Hematopoietic multipotent progenitor cell treated with erythropoietin and hydrocortisone succinate and interleukin-3 and kit ligand, for 8 days (in vitro differentiated cells): Measurements from ENCODE around the gene PAIP2.
"Not testable (repeated sequence)": the region's sequence is repeated elsewhere in the genome, so short reads cannot be mapped to it uniquely, and the experiment has no call there.

ENCODE experiments used
- DNase-seq: peaks from one replicate; pipeline ENCODE4 v3.0.0-alpha.2; 2015

Gene PAIP2

DNA sequence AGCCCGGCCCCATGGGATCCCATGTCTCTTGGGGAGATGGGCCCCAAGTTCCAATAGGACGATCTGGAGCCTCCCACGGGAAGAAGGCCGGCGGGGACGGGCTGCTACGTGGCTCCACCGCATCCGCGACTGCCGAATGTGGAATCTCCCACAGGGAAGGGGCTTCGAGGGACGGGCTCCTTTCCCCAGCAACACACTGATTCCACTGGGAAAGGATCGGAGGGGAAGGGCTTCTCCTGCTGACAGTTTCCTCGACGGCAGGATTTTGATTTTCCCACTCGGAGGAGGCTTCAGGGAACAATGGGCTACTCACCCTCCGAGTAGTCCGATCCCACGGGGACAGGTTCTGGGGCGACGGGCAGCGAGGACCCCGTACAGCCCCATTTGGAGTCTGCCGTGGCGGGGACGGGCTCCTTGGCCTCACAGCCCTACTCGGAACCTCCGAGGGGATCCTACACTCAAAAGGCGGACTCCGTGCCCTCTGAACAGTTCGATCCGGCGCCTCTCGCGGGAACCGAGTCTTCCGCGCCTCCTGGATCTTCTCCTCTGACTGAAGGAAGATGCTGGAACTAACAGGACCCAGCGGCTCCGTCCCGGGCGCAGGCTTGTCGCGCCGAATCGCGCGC, 52.0 kb downstream of the PAIP2 start:
- no peak for DNase-seq

DNA sequence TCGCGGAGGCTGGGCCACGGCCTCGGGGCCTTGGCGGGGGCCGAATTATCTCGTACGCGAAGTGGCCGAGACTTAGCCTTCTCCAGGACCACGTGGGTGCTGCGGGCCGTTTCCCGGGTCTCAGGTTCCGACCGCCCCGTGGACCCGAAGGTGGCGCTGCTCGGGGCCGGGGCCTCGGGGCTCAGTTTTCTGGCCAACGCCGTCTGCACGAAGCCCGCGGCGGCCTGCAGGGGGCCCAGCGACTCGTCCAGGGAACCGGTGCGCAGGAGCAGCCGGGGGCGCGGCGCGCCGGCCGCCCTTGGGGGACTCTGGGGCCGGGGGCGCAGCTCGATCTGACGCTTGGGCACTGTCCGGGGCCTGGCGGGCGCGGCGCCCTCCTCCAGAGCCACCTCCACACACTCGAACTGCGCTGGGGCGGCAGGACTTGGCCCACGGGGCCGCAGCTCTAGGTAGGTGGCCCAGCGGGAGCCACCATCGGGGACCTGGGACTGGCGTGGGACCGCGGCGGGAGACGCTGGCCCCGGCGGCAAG, 52.5 kb downstream of the PAIP2 start:
- DNase-seq: peak; percentile 49

DNA sequence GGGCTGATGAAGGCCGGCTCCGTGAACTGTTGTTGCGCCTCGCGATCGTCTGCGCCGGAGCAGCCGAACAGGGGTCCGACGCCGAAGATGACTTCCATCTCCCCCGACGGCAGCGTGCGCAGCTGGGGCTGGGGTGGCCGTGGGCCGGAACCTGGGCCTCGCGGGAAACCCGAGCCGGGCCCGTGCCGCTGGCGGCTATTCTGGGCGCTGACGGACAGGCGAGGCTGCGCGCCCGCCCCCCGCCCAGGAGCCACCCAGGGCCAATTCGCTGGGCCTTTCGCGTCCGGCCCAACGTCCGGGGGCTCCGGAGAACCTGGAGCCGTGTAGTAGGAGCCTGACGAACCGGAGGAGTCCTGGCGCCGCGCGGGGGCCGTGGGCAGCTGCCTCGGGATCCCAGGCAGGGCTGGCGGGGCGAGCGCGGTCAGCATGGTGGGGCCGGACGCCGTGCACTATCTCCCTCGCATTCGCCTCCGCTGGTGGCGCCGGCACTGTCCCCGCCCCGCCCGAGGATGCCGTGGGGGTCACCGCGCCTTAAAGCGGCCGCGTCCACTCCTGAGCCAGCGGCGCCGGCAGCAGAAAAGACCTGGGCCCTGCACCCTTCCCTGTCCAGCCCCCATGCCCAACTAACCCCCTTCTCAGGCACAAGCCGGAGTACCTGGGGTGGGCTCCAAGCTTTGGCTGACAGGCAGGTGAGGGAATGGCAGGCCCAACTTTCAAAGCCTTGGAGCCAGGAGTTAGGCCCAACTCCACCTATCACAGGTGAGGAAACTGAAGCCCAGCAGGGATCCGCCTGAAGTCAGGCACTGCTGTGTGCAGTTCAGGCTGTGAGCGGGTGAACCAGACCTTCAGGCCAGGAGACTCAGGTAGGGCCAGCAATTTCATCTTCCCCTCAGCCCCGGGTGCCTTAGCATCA, 53.3 kb downstream of the PAIP2 start, which contains the start of gene PROB1:
Gene PROB1, minus strand, starts transcription at position 451 of the 913 bp plus-strand sequence. Its CDS starts 23 bp downstream, at position 428.
- DNase-seq: no peak

DNA sequence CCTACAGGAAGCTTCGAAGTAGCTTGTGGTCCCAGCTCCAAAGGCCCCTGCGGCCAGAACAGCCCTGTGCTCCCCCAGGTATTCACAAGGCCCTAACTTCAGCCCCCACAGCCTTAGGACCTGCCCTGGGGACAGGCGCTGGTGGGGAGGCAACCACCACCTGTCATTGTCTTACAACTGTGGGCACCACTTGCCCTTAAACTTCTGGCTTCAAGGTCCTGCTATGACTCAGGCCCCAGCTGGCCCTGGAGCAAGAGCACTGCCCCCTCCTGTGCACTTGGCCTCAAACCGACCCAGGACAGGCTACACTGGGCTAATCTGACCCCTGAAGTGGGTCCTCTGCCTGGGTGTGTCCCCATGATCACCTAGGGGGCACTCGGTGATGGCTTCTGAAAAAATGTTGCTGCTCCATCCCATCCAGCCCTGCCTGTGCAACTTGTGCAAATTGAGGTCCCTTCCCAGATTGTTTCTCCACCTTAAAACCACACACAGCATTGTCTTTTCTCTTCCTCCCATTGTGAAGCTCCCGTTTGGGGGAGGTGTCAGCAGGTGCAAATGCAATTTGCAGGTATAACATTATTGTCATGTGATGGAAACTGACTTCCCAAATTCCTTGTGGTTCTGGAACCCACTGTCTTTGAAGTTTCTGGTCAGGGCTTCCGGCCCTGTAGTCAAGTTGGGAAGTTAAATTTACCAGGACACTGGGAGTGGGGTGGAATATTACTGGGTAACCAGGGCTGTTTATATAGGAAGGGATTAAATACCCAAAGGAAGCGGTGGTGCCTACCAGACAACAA, 54.4 kb downstream of the PAIP2 start:
- no peak for DNase-seq

DNA sequence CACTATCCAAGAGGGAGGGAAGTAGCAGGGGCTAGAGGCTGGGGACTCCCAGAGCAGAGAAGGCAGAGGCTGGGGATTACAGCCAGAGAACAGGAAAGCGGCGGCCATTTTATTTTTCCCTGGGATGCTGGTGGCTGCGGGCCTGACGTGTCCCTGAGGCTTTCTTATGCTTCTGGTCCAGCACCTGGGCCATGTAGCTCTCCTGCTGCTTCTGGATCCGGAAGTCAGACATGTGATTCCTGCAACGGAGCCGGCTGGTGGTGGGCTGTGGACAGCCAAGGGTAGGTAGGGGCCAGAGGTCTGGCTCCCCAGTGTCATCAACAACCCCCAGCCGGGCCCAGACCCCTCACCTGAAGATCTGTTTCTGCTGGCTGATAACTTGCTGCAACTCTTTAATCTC, 55.0 kb downstream of the PAIP2 start:
- DNase-seq: no peak

DNA sequence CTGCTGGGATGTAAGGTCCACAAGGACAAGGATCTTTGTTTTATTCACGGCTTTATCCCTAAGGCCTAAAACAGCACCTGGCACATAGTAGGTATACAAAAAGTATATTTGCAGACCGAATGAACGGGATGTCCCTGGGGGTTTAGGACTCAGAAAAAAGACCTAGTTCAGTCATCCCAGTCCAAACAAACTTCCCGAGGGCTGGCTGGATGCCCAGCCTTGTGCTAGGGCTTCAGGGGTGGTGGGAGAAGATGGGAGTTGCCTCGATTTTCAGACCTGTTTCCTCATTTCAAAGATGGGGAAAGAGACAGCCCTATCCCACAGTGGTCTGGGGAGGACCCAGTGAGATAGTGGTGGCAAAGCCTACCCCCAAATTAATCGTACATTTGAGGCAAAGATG, 56.3 kb downstream of the PAIP2 start:
- no peak for DNase-seq

DNA sequence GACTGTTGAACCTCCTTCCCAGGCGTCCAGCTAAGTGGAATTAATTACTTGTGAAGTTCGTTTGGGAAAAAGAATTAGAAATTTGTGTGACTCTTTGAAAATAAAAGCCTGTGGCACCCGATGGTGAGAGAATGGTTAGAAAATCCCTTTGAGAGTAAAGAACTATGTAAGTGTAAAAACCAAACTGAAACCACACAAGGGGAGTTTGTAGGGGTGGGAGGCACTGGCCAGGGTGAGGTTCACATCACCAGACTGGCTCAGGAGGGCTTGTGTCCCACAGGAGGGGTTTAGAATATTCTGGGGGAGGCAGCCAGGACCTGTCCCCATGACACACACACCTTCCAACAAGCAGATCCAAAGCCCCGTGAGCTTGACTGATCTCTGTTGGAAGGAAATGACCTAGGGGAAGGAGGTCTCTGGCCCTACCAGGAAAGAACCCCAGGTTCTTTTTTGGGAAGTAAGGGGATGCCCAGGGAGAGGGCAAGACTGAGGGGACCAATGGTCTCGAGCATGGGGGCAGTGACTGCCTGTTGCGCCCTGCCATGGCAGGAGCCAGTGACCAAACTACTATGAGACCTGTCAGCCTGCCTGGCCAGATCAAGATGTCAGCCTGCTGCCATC, 58.0 kb downstream of the PAIP2 start:
- DNase-seq: no peak

DNA sequence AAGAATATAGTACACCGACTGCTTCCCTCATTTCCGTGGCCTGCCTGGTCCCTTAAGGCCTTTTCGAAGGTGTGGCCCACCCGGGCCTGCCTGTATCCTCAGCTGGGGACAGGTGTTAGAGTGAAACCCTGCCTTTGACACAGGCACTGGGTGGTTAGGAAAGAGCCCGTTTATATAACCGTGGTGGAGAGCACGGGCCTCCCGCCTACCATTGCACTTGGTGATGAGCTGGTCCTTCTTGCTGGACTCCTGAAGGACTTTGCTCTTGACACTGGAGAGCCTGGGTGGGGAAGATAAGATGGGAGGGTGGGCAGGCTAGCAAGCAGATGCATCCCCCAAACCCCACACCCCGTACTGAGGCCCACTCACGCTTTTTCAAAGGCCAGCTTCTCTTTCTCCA, 59.9 kb downstream of the PAIP2 start:
- no peak for DNase-seq

DNA sequence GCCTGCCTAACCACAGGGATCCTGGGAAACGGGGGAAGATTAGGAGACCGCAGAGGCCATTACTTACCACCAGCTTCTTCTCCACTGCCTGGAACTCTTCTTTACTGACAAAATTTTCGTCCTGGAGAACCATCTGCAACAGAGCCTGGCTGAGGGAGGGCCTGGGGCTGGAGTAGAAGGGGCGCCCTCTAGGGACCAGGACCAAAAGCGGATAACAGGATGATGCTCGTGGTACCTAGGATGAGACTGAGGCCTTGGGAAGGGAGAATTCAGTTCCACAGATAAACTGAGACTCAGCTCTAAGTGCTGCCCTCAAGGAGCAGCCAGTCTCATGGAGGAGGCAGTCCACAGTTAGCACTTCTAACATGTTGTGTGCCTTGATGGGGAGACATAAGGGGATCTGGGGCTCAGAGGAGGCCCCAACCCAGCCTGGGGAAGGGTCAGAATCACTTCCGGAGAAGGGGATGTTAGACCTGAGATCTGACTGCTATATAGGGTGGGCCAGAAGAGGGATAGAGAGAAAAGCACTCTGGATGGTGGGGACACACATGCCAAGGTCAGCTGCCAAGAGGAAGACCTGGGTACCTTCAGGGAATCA, 61.0 kb downstream of the PAIP2 start:
- DNase-seq: peak; percentile 59

DNA sequence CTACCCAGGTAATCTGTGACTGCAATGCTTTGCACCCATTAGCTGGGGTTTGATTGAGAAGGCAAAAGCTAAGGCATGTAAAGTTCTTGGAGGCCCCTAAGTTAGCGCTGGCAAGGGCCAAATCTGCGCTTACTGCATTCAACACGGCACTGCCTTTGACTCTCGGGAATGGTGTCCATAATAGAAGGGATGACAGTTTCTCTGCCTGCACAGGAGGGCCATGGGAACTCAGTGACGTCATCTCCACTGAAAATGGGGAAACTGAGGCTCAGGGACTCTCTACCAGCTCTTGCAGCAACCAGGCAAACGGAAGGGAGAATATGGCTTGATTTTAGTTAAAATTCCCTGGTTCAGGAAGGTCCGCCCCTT, 61.7 kb downstream of the PAIP2 start:
- DNase-seq: no peak

DNA sequence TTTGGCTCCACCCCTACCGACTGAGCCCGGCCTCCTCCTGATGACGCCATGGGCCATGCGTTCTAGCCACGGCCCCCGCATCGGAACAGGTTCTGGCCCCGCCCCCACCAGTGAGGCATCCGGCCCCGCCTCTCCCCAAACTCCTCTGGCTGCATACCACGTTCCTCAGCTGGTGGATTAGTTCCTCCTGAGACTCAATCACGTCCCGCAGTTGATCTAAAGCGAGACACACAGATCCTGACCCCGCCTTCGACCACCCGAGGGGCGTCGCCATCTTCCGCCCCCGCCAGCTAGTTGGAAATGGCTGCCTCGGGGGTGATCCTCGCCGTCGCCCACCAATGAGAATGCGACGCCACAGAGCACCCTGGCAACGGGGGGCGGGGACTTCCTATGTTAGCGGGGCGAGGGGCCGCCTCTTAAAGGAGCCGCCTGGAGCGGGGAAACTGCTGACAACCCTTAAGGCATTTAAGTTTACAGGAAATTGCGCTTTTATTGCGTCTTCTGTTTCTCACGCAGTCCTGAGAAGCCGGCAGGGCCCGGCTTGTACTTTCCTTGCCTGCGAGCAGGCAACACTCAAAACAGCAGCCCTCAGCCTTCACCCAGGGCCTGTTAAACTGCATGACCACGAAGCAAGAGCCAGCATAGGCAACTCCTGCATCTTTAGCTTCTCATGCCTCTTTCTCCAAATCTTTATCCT, 62.3 kb downstream of the PAIP2 start, which contains the start of gene SPATA24:
Gene SPATA24, minus strand, starts transcription at position 303 of the 697 bp plus-strand sequence. Its CDS starts 29 bp downstream, at position 274.
- DNase-seq: peak; percentile 97

DNA sequence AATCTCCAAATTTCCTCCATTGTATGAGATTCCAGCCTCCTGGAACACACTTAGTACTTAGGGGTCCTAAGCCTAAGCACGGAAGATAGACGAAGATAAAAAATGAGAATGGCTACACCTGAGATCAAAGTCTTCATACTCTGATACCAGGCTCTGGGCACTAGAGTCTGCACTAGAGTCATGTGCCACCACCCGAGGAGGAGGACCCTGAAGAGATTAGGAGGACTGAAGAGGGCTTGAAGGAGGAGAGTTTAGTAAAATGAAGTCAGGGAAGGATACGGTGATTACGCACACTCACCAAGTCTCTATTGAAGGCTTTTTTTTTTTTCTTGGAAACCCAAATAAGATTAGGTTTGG, 62.8 kb downstream of the PAIP2 start:
- DNase-seq: no peak

DNA sequence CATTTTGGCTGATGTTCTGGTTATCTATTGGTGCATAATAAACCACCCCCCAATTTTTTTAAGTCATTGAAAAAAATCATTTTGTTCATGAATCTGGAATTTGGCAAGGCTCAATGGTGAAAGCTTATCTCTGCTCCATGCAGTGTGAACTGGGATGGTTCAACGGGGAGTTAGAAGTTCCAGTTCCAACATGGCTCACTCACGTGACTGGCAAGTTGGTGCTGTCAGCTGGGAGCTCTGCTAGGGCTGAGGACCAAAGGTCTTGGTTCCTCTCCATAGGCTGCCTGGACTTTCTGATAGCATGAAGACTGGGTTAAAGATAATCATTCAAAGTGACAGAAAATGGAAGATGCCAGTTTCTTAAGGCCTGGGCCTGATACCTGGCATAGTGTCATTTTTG, 65.3 kb downstream of the PAIP2 start:
- peak; percentile 39 for DNase-seq

DNA sequence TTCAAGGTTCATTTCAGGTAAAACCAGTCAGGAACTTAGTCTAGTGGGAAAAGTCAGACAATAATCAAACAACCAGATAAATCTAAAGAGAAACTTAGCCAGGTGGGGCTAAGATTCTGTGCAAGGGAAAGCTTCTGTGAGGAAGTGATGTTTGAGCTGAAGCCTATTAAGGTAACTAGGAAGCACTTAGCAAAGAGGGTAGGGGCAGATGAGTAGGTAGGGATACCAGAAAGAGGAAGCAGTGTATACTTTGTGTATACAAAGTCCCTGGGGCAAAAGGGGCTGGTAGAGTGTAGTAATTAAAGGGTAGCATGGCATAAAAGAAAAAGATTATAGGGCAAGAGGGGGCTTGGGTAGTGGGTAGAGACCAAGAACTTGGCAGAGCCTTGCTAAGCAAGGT, 65.9 kb downstream of the PAIP2 start:
- no peak for DNase-seq

DNA sequence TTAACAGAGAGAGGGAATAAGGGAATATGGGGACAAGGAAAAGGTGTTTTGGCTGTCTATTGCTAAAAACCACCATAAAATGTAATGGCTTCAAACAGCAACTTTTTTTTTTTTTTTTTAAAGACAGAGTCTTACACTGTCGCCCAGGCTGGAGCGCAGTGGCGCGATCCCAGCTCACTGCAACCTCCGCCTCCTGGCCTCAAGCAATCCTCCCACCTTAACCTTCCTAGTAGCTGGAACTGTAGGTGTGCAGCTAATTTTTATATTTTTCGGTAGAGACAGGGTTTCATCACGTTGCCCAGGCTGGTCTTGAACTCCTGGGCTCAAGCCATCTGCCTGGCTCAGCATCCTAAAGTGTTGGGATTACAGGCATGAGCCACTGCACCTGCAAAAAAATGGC, 66.5 kb downstream of the PAIP2 start:
- no peak for DNase-seq

DNA sequence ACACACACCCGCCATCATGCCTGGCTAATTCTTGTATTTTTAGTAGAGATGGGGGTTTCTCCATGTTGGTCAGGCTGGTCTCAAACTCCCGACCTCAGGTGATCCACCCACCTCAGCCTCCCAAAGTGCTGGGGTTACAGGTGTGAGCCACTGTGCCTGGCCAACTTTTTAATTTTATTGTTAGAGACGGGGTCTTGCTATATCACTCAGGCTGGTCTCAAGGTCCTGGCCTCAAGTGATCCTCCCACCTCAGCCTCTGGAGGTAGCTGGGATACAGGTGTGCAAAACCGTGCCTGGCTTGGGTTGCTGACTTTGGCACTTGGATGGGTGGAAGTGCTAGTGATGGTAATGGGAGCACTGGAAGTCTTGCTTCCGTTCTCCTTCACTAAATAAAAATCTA, 67.5 kb downstream of the PAIP2 start:
- DNase-seq: not testable (repeated sequence)

DNA sequence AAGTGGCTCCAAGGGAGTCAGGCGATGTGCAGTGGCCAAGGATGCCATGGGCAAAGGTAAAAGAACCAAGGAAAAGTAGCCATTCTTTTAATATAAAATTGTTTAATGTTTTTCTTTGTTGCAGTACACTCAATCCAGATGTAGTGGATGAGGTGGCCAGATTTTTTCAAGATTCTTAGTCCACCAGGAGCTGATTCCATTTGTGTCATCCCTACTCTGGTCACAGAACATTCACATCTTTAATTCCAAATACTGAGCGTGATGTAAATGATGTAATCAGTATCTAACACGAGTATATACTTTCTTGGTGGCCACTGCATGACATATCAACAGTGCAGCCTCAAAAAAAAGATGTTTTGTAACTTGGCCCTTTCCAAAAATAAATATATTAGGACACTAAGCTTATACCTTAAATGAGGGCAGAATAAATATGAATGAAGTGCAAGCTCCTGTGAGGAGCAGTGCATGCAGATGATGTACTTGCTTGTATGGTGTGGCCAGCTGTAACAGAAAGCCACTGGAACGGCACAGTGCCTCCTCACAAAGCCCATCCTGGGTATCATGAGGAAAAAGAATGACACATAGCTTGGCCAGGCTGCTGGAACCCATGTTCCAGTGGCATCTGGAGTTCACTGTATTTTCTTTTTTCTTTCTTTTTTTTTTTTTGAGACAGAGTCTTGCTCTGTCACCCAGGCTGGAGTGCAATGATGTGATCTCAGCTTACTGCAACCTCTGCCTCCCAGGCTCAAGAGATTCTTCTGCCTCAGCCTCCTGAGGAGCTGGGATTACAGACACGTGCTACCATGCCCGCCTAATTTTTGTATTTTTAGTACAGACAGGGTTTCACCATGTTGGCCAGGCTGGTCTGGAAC, 68.7 kb downstream of the PAIP2 start:
- no peak for DNase-seq

DNA sequence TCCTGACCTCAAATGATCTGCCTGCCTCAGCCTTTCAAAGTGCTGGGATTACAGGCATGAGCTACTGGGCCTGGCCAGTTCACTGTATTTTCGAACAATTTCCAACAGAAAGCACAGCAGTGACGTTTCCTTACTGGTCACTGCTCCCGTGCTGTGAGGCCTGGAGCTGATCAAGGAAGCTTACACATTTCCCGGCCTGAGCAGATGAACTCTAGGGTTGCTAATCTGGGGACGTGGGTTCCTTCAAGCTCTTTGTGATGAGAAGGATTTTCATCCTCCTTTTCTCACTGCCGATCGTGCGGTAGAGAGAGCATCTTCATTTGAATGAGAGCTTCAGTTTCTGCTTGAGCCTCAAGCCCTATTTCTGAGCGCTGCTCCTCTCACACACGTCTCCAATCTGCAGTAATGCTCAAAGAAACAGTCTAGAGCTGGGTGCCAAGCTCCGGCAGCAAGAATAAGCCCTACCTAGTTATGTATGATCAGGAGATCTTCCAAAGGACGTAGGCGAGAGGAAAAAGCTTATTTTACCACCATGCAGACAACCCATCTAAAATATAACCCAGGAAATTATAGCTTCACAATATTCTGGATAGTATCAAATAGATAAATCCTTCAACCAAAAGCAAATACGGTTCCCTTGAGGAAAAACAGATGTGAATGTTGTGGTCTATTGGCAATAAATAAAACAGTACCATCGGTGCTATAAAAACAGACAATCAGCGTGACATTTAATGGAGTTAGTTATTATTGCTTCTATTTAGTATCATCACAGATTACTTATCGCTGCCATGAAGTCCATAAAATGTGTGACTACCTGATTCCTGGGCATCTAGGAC, 69.6 kb downstream of the PAIP2 start:
- DNase-seq: no peak

DNA sequence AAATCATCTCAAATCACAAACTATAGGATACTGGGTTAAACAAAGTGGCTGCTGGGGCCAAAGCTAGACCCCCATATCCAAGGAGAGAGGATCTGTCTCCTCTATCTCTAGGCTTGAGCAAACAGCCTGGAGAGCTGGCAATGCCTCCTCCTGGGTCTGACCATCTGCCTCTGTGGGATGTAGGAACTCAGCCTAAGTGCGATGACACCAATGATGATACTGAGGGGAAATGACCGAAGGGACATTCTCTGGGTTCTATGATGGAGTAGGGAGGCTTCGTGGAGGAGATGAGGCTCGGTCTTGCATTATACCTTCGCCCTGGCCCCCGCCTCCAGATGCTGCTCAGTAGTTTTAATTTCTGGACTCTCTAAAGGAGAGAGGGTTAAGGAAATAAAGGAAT, 71.5 kb downstream of the PAIP2 start:
- no peak for DNase-seq

DNA sequence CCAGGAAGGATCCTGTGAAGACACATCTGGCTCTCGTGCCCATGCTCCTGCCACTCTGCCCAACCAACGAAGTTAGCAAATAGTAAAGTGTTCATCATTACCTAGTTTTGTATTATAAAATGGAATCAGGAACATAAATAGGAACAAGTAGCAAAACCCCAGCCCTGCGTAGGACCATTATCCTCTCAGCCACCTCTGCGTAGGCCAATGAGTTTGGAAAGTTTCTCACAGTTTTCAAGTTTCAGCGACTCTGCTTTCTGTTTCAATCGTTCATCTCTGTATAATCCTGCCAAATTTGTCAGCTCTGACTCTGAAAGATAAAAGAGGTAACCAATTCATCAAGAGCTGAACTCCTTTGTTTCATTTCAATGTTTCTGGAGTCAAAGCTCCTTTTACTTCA, 72.3 kb downstream of the PAIP2 start:
- DNase-seq: no peak
